Pancreas (tissue), 10 donors: Measurements from ENCODE around the gene THSD7B. TPM values are rescaled to one million over a fixed set of nuclear protein-coding genes. Genes with fewer than 3 reads are reported as not detected.

ENCODE experiments used
- ATAC-seq, 4 donors: fragments of 200-7000 bp; cut with Tn5 transposase; one replicate each; pipeline versions ENCODE4 v1.8.0 to v1.9.1; 2020; ENCODE audit warnings: mild to moderate bottlenecking in 4 of 4, moderate library complexity in 4 of 4
- DNase-seq, 6 donors: peaks; one replicate each; pipeline ENCODE4 v3.0.0-alpha.2; 2020
- FAIRE-seq: peaks from 2 replicates; lab custom pipeline; 2012; peaks lifted over from hg19 to GRCh38; lab: Jason Lieb, UNC
- H3K27ac ChIP-seq, 4 donors: fragments of 200-600 bp; sonication (generic); 1 replicate in 3 of 4; 2 replicates in 1 of 4; pipeline versions ENCODE4 v1.5.0 to v1.8.0; 2020
- H3K27me3 ChIP-seq, 4 donors: fragments of 200-600 bp; one replicate each; pipeline ENCODE4 v1.8.0; 2021
- H3K36me3 ChIP-seq, 3 donors: fragments of 200-600 bp; sonication (generic) in 1 of 3; one replicate each; pipeline versions ENCODE4 v1.5.0 to v1.8.0; 2020 to 2021
- H3K4me1 ChIP-seq, 3 donors: fragments of 200-600 bp; one replicate each; pipeline ENCODE4 v1.8.0; 2021
- H3K4me3 ChIP-seq, 4 donors: fragments of 200-600 bp; sonication (generic) in 2 of 4; one replicate each; pipeline versions ENCODE4 v1.5.0 to v1.8.0; 2020 to 2021
- H3K9me3 ChIP-seq, 4 donors: fragments of 200-600 bp; one replicate each; pipeline ENCODE4 v1.8.0; 2021
- WGBS, 2 donors: extraction: QIAGEN DNeasy Blood & Tissue Kit; methylation state at CpG; one replicate each; pipeline ENCODE4 v1.1.7; 2013; 5-methylcytosine and 5-hydroxymethylcytosine counted together
- intact Hi-C, 3 donors: fragments of 100-400 bp; cut with DNase I; formaldehyde crosslinking; loops; one replicate each; pipeline versions ENCODE4 v1.11.1 to v1.14.2; 2022
- polyA plus RNA-seq, 2 donors: library from polyadenylated mRNA; stranded (reverse); fragments of 200-250 nt; gene quantifications; one replicate each; pipeline ENCODE4 v1.2.3, GENCODE V29; 2013
- total RNA-seq, 6 donors: library from RNA; stranded (reverse); fragmentation: NEBNext Ultra II Directional in 4 of 6; extraction: Animal tissue kit (Norgen Biotek cat#: 25700) in 4 of 6; gene quantifications; one replicate each; pipeline versions ENCODE4 v1.2.1 to v1.2.4, GENCODE V29; 2021 to 2023
- TF ChIP-seq, protein P1 (sequence below), 4 donors: fragments of 200-600 bp; sonication (generic) in 3 of 4; IDR thresholded peaks; one replicate each; pipeline versions ENCODE4 v1.5.0 to v1.8.0; 2021; ENCODE audit warnings: antibody characterized with exemption in 4 of 4
- donor health status: healthy with polysubstance abuse.
- donor health status: DM: no; HTN: no; CAD: no; lungs with moderate emphysema.
- donor health status: DM: no; HTN: no; CAD: no.
- donor health status: control.
- donor health status: control.
- donor health status: Bipolar disorder and iron deficiency.
- donor health status: DM: yes; HTN: yes; CAD: no.
- donor health status: DM: no; HTN: no; CAD: no.
- donor health status: DM: no; HTN: no; CAD: no.
- donor health status: DM: yes; HTN: yes; CAD: no.

The THSD7B gene
- total and polyA plus RNA-seq, 8 donors: 0.02 to 0.18 (median 0.07) TPM; not detected in 4

DNA sequence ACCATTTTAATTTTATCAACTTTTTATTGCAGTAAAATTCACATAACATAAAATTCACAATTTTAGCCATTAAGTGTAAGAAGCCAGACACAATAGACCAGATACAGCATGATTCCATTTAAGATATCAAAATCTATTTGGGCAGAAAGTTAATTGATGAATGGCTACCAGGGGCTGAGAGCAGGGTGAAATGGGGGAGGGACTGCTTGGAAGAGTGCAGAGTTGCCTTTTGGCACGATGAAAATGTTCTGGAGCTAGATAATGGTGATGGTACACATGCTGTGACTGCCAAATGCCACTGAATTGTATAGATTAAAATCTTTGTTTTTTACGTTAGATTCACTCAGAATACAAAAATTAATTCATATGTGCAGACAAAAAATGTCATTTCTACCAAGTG, 909.6 kb downstream of the THSD7B start:
- DNase-seq: no peak
- ATAC-seq: no peak
- 49 to 55% methylated on average over 2 of the region's 2 CpGs for WGBS, 2 donors
- intact Hi-C loops: no loop called here
- H3K9me3 ChIP-seq: no peaks in the 10 kb centered on the region
- H3K4me1 ChIP-seq: no peaks in the 10 kb centered on the region
- no peak for FAIRE-seq
- H3K36me3 ChIP-seq: no peaks in the 10 kb centered on the region
- no peaks in the 10 kb centered on the region for H3K27me3 ChIP-seq
- TF ChIP-seq, protein P1, sequence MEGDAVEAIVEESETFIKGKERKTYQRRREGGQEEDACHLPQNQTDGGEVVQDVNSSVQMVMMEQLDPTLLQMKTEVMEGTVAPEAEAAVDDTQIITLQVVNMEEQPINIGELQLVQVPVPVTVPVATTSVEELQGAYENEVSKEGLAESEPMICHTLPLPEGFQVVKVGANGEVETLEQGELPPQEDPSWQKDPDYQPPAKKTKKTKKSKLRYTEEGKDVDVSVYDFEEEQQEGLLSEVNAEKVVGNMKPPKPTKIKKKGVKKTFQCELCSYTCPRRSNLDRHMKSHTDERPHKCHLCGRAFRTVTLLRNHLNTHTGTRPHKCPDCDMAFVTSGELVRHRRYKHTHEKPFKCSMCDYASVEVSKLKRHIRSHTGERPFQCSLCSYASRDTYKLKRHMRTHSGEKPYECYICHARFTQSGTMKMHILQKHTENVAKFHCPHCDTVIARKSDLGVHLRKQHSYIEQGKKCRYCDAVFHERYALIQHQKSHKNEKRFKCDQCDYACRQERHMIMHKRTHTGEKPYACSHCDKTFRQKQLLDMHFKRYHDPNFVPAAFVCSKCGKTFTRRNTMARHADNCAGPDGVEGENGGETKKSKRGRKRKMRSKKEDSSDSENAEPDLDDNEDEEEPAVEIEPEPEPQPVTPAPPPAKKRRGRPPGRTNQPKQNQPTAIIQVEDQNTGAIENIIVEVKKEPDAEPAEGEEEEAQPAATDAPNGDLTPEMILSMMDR (IDR thresholded peaks at IDR 0.05): no peak
- no peak overlapping the region for H3K27ac ChIP-seq
- H3K4me3 ChIP-seq: no peak overlapping the region

DNA sequence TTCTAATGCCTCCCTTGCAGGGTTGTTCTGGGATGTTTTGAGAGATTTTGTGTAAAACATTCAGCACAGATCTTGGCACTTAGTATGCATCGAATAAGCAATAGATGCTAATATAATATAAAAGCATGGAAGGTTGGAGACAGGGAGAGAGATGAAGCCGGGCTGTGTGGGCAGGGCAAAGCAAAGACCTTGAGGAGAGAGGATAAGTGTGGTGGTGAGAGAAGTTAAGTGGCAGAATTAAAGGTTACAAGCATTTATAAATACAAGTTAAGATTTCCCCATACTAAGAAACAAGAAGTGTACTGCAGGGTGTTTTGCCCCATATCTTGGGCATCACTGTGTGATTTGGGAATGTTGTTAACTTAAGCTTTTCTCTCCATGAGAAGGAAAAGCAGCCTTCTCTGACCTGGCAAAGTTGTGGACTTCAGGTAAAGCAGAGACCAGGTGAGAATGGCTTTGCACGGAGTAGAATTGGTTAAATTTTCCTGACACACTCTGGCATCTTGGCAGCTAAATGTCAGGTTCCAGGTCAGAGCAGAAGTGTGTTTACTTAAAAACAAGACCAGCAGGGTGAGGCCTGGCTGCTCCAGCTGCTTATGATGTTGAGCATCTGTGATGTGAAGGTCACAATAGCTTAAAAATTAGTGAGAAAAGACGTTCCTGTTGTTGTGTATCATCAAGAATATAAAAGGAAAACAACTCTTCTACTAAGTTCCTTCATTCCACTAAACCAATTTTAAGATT, 910.4 kb downstream of the THSD7B start:
- FAIRE-seq (no peak), DNase-seq (no peak), ATAC-seq (no peak)
- WGBS, 2 donors: 35 to 36% methylated on average over 4 of the region's 4 CpGs
- TF ChIP-seq, protein P1 (IDR thresholded peaks at IDR 0.05): no peak
- Histone ChIP-seq H3K36me3 (no peaks in the 10 kb centered on the region), H3K27ac (no peak overlapping the region), H3K4me1 (no peaks in the 10 kb centered on the region), H3K27me3 (no peaks in the 10 kb centered on the region), H3K4me3 (no peak overlapping the region), H3K9me3 (no peaks in the 10 kb centered on the region)
- intact Hi-C loops: no loop called here

DNA sequence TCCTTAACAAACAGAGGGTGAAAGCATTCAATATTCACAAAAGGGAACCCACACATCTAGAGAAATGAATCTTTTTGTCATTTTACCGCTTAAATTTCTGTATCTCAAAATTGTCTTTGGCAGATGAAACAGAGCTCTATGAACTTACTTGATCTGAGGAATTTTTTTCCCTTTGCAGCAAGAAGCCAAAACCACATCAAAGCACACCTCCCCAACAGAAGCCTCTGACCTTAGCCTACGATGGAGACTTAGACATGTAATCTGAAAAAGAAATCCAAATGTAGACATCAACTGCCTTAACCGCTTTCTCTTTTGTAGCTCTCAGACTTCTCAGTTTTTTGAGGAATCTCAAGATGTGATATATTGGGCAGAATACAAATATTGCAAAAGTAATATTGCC, 911.0 kb downstream of the THSD7B start:
- Histone ChIP-seq H3K9me3 (no peaks in the 10 kb centered on the region), H3K36me3 (no peaks in the 10 kb centered on the region), H3K4me3 (no peak overlapping the region), H3K4me1 (no peaks in the 10 kb centered on the region), H3K27ac (no peak overlapping the region), H3K27me3 (no peaks in the 10 kb centered on the region)
- TF ChIP-seq, protein P1 (IDR thresholded peaks at IDR 0.05): no peak
- intact Hi-C loops: no loop called here
- WGBS, 2 donors: 61 to 74% methylated on average over 3 of the region's 3 CpGs
- FAIRE-seq (no peak), DNase-seq (no peak), ATAC-seq (no peak)

DNA sequence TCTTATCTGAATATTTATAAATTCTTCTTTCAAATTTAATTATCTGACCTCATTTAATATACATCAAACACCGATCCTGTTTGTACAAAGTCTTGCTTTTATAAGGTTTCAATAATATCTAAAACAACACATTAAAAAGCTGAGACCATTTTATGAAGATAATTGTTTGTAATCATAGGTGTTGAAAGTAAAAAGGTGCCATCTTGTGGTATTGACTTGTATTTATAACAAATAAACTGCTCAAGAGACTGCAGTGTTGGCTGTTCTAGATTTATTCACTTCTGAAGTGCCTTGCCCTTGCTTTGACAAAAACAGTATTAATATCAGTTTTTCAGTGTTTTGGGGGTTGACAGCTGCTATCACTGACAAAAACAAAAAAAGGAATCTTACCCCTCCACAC, 912.1 kb downstream of the THSD7B start:
- 69 to 74% methylated on average over 1 of the region's 1 CpG for WGBS, 2 donors
- ATAC-seq (no peak), DNase-seq (no peak), FAIRE-seq (no peak)
- Histone ChIP-seq H3K36me3 (no peaks in the 10 kb centered on the region), H3K27me3 (no peaks in the 10 kb centered on the region), H3K4me3 (no peak overlapping the region), H3K9me3 (no peaks in the 10 kb centered on the region), H3K27ac (no peak overlapping the region), H3K4me1 (no peaks in the 10 kb centered on the region)
- TF ChIP-seq, protein P1 (IDR thresholded peaks at IDR 0.05): no peak
- intact Hi-C loops: no loop called here

DNA sequence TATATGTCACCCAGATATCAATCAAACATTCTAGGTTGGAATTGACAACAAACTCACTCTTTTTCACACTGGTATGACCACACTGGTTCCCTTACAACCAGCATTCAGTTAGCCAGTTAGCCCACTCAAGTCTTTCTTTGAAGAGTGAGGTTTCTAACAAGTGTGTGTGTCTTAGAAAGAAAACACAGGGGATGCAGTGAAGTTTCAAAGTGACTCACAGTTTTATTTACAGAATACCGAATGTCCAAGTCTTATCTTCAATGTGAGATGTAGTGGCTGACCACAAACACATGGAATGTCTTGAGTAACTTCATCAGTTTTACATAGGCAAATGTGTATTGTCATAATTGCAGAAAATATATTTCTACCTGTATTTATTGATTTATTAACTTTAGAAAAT, 924.2 kb downstream of the THSD7B start:
- H3K27me3 ChIP-seq: no peaks in the 10 kb centered on the region
- 0 to 43% methylated on average over 1 of the region's 1 CpG for WGBS, 2 donors
- ATAC-seq: no peak
- H3K4me3 ChIP-seq: no peak overlapping the region
- FAIRE-seq: no peak
- no peak overlapping the region for H3K27ac ChIP-seq
- no peaks in the 10 kb centered on the region for H3K4me1 ChIP-seq
- DNase-seq: no peak
- no peaks in the 10 kb centered on the region for H3K36me3 ChIP-seq
- TF ChIP-seq, protein P1 (IDR thresholded peaks at IDR 0.05): no peak
- no peaks in the 10 kb centered on the region for H3K9me3 ChIP-seq
- intact Hi-C loops: no loop called here
